ENCODE data around the gene ZNF483. TPM values are rescaled to one million over a fixed set of nuclear protein-coding genes. Genes with fewer than 3 reads are reported as not detected.

ZNF483 gene
- total RNA-seq, 4 donors from 2014 or later = 1.6 to 5.1 (median 3.7) TPM

GRCh38 chr9:111524731-111525055, 286 bp upstream of the ZNF483 start:
- no peak for TF ChIP-seq CTCF (IDR thresholded peaks at IDR 0.05; ENCODE audit: low read depth)

- TF ChIP-seq CTCF (IDR thresholded peaks at IDR 0.05; ENCODE audit: low read depth) = no peak
Measured at GRCh38 chr9:111527347-111527746, 2.4 kb downstream of the ZNF483 start.

GRCh38 chr9:111529787-111530186, 4.8 kb downstream of the ZNF483 start:
- no peak for TF ChIP-seq CTCF (IDR thresholded peaks at IDR 0.05; ENCODE audit: low read depth)

- no peak for TF ChIP-seq CTCF (IDR thresholded peaks at IDR 0.05; ENCODE audit: low read depth)
Measured at GRCh38 chr9:111531716-111532115, 6.7 kb downstream of the ZNF483 start.

- no peak for TF ChIP-seq CTCF (IDR thresholded peaks at IDR 0.05; ENCODE audit: low read depth)
Measured at GRCh38 chr9:111533099-111533790, 8.3 kb downstream of the ZNF483 start.

GRCh38 chr9:111542497-111543254, 17.7 kb downstream of the ZNF483 start:
- TF ChIP-seq CTCF (IDR thresholded peaks at IDR 0.05; ENCODE audit: low read depth) = no peak

- TF ChIP-seq CTCF (IDR thresholded peaks at IDR 0.05; ENCODE audit: low read depth) = no peak
Measured at GRCh38 chr9:111548623-111549022, 23.6 kb downstream of the ZNF483 start.
